ENCODE data around the gene GTF2A2.
"Not testable (repeated sequence)": the region's sequence is repeated elsewhere in the genome, so short reads cannot be mapped to it uniquely, and the experiment has no call there.

Gene GTF2A2, protein sequence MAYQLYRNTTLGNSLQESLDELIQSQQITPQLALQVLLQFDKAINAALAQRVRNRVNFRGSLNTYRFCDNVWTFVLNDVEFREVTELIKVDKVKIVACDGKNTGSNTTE

GRCh38 chr15:59656897-59657634 is at the start of gene GTF2A2:
Gene GTF2A2, minus strand, starts transcription at chr15:59657515. Its CDS starts 5,238 bp downstream, at chr15:59652277.
- DNase-seq (ENCODE audit: low spot score): peak; percentile 91

- no peak for DNase-seq (ENCODE audit: low spot score)
Observed at GRCh38 chr15:59703979-59704796, 46.9 kb upstream of the GTF2A2 start.

DNA sequence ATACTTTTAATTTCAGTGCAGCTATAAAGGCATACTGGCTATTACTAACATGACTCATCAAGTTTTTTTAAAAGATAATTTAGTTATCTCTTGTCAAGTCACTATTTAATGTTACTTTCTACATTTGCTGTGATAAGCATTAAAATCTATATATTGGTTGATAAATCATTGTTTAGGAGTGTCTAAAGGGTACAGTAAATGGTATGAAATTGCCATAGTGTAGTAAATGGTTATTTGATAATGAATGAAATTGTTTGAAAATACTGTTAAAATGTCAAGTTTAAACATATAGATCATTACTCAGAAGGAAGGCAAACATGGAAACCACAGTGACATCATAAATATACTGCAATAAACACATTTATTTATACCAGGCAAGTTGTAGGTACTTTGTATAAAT is 45.0 kb upstream of the GTF2A2 start:
- no peak for DNase-seq (ENCODE audit: low spot score)

GRCh38 chr15:59701880-59702279 is 44.6 kb upstream of the GTF2A2 start:
- DNase-seq (ENCODE audit: low spot score): no peak

DNA sequence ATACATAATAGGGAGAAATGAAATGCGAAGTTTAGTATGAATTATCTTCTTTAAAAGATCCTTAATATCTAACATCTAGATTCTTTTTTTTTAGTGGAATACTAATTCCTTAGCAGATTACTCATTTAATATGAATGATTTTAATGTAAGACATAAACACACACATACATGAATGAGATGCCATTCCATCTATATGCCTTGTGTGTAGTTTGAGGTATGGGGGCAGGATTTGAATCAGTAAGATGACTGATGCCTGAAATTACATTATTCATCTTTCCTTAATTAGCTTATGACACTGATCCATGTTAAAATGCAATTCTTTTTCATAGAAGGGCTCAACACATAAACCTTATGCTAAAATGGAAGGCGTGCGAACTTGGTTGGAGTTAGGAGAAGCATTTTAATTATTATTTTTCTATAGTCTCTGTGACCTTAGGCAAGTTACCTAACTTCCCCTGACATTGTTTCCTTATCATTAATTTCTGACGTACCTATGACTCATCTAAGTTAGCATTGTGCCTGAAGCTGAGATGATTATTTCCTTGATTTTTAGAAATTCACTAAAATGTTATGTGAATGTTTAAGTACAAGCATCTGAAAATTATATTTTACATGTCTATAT is 42.6 kb upstream of the GTF2A2 start:
- no peak for DNase-seq (ENCODE audit: low spot score)

GRCh38 chr15:59698065-59698464 is 40.8 kb upstream of the GTF2A2 start:
- DNase-seq (ENCODE audit: low spot score): not testable (repeated sequence)

- no peak for DNase-seq (ENCODE audit: low spot score)
Observed at GRCh38 chr15:59696332-59696731, 39.0 kb upstream of the GTF2A2 start.

- DNase-seq (ENCODE audit: low spot score): no peak
Observed at GRCh38 chr15:59694779-59695178, 37.5 kb upstream of the GTF2A2 start.

DNA sequence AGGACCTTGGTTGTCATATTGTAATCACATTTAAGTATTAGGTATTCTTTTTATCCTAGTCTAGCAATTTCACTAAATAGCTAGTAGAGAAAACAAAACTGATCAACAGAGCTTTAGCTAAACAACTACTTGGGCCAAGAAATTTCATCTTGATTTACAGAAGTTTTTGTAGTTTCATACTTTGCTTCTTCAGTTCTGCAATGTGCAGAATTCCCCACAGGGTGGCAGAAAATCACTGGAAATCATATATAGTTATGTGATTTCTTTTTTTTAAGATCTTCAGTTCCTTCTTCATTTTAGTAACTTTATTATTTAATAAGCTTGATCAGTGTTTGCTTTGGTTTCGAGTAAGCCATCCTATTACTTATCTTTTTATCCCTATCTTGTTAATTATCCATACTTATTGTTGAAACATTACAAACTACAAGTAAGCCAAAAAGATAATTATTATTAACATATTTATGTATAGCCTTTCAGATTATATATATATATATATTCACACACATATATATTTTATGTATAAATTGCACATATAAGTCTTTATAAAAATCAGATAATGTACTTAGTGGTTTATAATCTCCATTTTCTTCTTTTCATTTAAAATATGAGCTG is 34.0 kb upstream of the GTF2A2 start:
- peak; percentile 44 for DNase-seq (ENCODE audit: low spot score)

DNA sequence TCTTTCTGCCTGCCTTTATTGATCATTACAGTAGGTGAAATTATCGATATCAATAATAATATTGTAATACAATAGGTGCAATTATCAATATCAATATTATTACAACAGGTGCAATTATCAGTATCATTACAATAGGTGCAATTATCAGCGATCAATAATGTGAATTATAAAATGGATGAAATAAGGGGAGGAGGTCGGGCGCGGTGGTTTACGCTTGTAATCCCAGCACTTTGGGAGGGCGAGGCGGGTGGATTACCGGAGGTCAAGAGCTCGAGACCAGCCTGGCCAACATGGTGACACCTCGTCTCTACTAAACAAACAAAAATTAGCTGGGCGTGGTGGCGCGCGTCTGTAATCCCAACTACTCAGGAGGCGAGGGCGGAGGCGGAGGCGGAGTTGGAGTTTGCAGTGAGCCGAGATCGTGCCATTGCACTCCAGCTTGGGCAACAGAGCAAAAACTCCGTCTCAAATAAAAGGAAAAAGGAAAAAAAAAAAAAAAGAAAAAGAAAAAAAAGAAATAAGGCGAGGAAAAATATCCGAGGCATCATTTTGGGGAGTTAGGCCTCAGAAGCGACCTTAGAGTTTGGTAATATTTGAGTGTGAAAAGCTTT is 32.4 kb upstream of the GTF2A2 start:
- DNase-seq (ENCODE audit: low spot score): peak; percentile 49

DNA sequence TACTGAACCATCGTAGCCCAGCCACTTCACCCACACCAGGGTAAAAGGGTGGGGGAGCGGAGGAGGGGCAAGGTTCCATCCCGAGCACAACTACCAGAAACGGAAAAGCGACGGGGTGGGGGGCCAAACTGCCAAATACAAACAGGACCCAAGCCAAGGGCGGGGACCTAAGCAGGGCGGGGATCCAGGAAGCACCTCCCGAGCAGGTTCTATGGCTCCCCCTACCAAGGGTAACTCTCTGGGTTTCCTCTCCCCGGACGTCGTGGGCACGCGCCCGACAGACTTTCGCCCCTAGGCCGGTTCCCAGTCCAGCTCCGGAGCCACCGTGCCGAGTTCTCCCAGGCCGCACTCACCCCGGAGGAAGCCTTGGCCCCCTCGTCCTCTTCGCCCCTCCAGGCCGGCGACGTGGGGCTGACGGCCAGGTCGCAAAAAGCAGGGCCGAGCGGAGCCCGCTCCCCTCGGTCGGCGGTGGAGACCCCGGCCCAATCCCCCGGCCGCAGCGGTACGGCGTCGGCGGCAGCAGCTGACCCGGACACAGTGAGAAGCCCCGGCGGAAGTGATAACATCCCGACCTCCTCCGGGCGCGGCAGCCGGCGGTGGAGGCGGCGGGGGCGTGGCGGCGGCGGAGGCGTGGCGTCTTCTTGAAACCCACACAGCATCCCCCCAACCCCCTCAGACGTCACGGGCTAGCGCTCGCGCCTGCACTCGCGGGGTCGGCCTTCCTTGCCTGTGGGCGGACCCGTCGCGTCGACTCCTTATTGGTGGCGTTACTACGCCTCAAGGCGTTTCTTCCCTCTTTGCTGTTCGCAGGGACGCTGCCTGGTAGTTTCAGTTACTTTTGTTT is 31.7 kb upstream of the GTF2A2 start, which contains the start of gene BNIP2:
Gene BNIP2, minus strand, starts transcription at position 539 of the 844 bp plus-strand sequence. CDS start 6,863 bp downstream, outside the sequence.
- peak; percentile 99 for DNase-seq (ENCODE audit: low spot score)

DNA sequence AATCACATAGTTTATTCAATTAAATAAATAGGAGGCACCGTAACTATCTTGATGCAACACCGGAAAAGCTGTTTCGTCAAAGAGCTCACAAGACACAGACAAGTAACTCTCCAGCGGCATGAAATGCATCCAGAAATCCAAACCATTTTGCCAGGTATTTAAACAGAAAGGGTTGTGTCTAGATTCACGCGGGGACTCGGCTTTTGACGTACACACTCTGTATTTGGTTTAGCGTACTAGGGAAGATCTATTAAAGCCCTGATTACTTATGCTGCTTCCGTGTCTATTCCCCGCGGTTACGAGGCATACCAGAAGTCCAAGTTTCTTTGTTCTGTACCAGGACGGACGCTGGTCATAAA is 31.1 kb upstream of the GTF2A2 start:
- peak; percentile 20 for DNase-seq (ENCODE audit: low spot score)

- DNase-seq (ENCODE audit: low spot score): peak; percentile 36
Observed at GRCh38 chr15:59687836-59688235, 30.5 kb upstream of the GTF2A2 start.

DNA sequence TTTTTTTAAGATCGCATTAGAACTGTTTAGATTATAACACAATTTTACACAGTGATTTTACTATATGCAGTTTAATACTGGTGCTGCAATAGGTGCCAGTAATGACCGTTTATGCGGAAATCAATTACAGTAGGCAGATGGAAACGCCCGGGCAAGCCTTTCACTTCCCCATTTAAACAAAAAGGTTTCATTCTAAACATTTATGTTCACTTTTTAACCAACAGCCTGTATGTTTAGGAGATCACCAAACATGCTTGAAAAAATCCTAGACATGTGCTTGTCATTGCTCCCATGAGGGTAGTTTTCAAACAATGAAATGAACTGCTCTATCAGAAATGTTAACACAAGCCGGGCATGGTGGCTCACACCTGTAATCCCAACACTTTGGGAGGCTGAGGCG is 29.1 kb upstream of the GTF2A2 start:
- no peak for DNase-seq (ENCODE audit: low spot score)

- no peak for DNase-seq (ENCODE audit: low spot score)
Observed at GRCh38 chr15:59685737-59686297, 28.5 kb upstream of the GTF2A2 start.

GRCh38 chr15:59680870-59681269 is 23.6 kb upstream of the GTF2A2 start:
- no peak for DNase-seq (ENCODE audit: low spot score)

DNA sequence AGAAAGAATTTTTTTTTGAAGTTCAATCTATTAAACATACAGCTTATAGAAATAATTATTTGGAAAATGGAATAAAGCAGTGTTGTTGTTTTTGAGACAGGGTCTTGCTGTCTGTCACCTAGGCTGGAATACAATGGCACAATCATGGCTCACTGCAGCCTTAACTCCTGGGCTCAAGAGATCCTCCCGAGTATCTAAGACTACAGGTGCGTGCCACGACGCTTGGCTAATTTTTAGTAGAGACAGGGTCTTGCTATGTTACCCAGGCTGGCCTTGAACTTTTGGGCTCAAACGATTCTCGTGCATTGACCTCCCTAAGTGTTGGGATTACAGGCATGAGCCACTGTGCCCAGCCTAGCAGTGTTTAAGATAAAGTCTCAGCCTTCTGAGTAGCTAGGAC is 23.0 kb upstream of the GTF2A2 start:
- no peak for DNase-seq (ENCODE audit: low spot score)

DNA sequence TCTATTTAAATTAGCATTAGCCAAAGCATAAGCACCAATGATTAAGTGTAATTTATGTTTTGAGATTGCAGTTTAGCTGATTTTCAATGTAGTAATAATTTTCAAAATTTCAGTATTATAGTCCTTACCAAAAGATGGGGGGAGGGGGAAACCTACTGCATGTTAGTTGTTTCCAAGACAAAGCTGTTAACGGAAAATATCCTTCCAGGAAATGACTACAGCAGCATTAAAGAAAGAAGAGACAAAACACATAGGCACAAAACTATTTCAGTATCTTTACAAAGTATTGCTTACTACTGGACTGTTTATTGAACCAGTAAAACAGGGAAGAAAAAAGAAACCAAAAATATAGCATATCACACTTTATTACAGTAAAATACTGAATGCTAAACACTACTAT is 21.3 kb upstream of the GTF2A2 start:
- no peak for DNase-seq (ENCODE audit: low spot score)

- DNase-seq (ENCODE audit: low spot score): no peak
Observed at GRCh38 chr15:59678172-59678571, 20.9 kb upstream of the GTF2A2 start.

DNA sequence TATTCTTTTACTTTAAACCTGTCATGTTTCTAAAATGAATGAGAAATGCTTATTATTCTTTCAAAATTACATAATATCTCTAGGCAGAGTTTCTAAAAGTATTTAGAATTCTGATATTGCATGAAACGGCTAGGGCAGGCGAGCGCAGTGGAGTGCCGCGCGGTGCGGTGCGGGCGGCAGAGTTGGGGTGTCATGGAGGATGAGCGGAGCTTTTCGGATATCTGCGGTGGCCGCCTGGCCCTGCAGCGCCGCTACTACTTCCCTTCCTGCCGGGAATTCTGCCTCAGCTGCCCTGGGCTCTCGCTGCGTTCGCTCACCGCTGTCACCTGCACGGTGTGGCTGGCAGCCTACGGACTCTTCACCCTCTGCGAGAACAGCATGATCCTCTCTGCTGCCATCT is 19.2 kb upstream of the GTF2A2 start:
- no peak for DNase-seq (ENCODE audit: low spot score)
